DOHH2 (cell line): Measurements from ENCODE around the gene DLGAP3.

ENCODE experiments used
- EZH2phosphoT487 ChIP-seq: fragments of 200-600 bp; sonication (generic); IDR thresholded peaks from 2 replicates; pipeline ENCODE4 v1.6.1; 2017; ENCODE audit warnings: borderline replicate concordance, mild to moderate bottlenecking, antibody characterized with exemption, low read length, moderate library complexity, mixed read lengths
- TF ChIP-seq, protein P1 (sequence below): fragments of 200-600 bp; sonication (generic); IDR thresholded peaks from one replicate; pipeline ENCODE4 v1.5.1; 2014; ENCODE audit warnings: antibody characterized with exemption, mild to moderate bottlenecking, low read depth, low read length; ENCODE audit not compliant: poor library complexity, severe bottlenecking

- TF ChIP-seq, protein P1, sequence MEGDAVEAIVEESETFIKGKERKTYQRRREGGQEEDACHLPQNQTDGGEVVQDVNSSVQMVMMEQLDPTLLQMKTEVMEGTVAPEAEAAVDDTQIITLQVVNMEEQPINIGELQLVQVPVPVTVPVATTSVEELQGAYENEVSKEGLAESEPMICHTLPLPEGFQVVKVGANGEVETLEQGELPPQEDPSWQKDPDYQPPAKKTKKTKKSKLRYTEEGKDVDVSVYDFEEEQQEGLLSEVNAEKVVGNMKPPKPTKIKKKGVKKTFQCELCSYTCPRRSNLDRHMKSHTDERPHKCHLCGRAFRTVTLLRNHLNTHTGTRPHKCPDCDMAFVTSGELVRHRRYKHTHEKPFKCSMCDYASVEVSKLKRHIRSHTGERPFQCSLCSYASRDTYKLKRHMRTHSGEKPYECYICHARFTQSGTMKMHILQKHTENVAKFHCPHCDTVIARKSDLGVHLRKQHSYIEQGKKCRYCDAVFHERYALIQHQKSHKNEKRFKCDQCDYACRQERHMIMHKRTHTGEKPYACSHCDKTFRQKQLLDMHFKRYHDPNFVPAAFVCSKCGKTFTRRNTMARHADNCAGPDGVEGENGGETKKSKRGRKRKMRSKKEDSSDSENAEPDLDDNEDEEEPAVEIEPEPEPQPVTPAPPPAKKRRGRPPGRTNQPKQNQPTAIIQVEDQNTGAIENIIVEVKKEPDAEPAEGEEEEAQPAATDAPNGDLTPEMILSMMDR, result peak; percentile 21
- TF ChIP-seq EZH2phosphoT487, result no peak
Measured at GRCh38 chr1:34929853-34930701, 627 bp upstream of the DLGAP3 start.
